ENCODE measurements around the gene KIAA1328. TPM values are rescaled to one million over a fixed set of nuclear protein-coding genes. Genes with fewer than 3 reads are reported as not detected.

The KIAA1328 gene
- total and polyA plus RNA-seq, 9 of the 15 experiments (the other 6 are each of a cell fraction or from before 2014, with no cell fraction given): 4.0 to 8.6 (median 7.4) TPM

DNA sequence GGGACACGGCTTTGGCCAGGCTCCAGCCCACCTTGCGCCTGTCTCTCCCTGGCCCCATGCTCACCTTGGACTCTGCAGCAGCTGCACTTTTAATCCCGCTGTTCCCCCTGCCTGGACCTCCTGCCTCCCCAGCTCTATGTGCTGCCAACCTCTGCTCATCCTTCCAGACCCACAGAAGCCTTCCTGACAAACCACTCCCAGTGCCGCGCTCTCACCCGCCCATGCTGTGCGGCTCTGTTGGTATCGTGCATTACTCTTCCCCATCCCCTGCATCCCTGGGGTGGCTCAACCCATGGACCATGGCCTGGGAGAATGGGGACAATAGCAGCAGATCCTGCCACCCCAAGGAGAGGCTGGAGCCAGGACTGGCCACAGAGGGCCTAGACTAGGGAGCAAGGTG lies 433.1 kb downstream of the KIAA1328 start:
- FAIRE-seq: no peak
- BruUV-seq (replicated peaks): no TSS peak

More for the DNA sequence above, 433.1 kb downstream of the KIAA1328 start:
- in situ Hi-C loops (cut with MboI): no loop called here
- Histone ChIP-seq H2AFZ (ENCODE audit: low read depth, low read length) (no peak overlapping the region), H3K4me3 (no peak overlapping the region), H3K9ac (ENCODE audit: insufficient read depth in 1 of 2, low read depth in 2 of 2, low read length in 2 of 2) (no peak overlapping the region), H3K79me2 (ENCODE audit: control insufficient read depth, insufficient read depth, low read length) (no peaks in the 10 kb centered on the region), H3K27me3 (ENCODE audit: control insufficient read depth in 2 of 2, insufficient read depth in 2 of 2, low read length in 2 of 2) (peaks cover 5 to 10% of the 10 kb centered on the region in 2 experiments; a peak in 2 of 5 replicates), H3K4me2 (ENCODE audit: insufficient read depth, low read length) (no peak overlapping the region), H3K36me3 (ENCODE audit: control insufficient read depth, insufficient read depth, low read length) (no peaks in the 10 kb centered on the region), H3K4me1 (replicated peaks in 1 of 2; ENCODE audit: control insufficient read depth in 2 of 2, insufficient read depth in 2 of 2, low read length in 2 of 2) (peaks cover 0 to 4% of the 10 kb centered on the region in 2 experiments; a peak in 1 of 5 replicates), H4K20me1 (replicated peaks; ENCODE audit: control insufficient read depth, insufficient read depth, low read length) (no peaks in the 10 kb centered on the region), H3K9me3 (replicated peaks; ENCODE audit: control insufficient read depth, insufficient read depth, low read depth, low read length) (no peaks in the 10 kb centered on the region), H3K27ac (ENCODE audit: extremely low read depth, low read depth, low read length) (no peak overlapping the region), H3K9me1 (ENCODE audit: control insufficient read depth, insufficient read depth, low read length) (no peaks in the 10 kb centered on the region)
- CTCF ChIA-PET (ENCODE audit: low intra/inter-chr PET ratio): no interaction called here
- ATAC-seq (no peak), DNase-seq (ENCODE audit: extremely low read depth in 1 of 4, low spot score in 3 of 4) (no peak)
- WGBS (ENCODE audit: insufficient coverage, low coverage, missing lambda C conversion rate): under 1% methylated on average over 8 of the region's 8 CpGs
- POLR2A ChIA-PET: no interaction called here
- TF ChIP-seq ESRRA (IDR thresholded peaks at IDR 0.05; ENCODE audit: borderline replicate concordance, low read depth) (no peak), SMARCB1 (IDR thresholded peaks at IDR 0.05; ENCODE audit: insufficient read length, low read depth) (no peak), GTF2A2 (tag; IDR thresholded peaks at IDR 0.05) (no peak), SRSF1 (IDR thresholded peaks at IDR 0.05; ENCODE audit: low read depth, low read length) (no peak), EZH2 (IDR thresholded peaks at IDR 0.05; ENCODE audit: borderline replicate concordance, low read depth, low read length) (no peak), KDM4B (IDR thresholded peaks at IDR 0.05; ENCODE audit: borderline replicate concordance in 2 of 2, low read depth in 1 of 2) (no peak), HMG20A (CRISPR knock-in tag; conservative IDR thresholded peaks at IDR 0.05) (no peak)
- TF ChIP-seq, protein P1, sequence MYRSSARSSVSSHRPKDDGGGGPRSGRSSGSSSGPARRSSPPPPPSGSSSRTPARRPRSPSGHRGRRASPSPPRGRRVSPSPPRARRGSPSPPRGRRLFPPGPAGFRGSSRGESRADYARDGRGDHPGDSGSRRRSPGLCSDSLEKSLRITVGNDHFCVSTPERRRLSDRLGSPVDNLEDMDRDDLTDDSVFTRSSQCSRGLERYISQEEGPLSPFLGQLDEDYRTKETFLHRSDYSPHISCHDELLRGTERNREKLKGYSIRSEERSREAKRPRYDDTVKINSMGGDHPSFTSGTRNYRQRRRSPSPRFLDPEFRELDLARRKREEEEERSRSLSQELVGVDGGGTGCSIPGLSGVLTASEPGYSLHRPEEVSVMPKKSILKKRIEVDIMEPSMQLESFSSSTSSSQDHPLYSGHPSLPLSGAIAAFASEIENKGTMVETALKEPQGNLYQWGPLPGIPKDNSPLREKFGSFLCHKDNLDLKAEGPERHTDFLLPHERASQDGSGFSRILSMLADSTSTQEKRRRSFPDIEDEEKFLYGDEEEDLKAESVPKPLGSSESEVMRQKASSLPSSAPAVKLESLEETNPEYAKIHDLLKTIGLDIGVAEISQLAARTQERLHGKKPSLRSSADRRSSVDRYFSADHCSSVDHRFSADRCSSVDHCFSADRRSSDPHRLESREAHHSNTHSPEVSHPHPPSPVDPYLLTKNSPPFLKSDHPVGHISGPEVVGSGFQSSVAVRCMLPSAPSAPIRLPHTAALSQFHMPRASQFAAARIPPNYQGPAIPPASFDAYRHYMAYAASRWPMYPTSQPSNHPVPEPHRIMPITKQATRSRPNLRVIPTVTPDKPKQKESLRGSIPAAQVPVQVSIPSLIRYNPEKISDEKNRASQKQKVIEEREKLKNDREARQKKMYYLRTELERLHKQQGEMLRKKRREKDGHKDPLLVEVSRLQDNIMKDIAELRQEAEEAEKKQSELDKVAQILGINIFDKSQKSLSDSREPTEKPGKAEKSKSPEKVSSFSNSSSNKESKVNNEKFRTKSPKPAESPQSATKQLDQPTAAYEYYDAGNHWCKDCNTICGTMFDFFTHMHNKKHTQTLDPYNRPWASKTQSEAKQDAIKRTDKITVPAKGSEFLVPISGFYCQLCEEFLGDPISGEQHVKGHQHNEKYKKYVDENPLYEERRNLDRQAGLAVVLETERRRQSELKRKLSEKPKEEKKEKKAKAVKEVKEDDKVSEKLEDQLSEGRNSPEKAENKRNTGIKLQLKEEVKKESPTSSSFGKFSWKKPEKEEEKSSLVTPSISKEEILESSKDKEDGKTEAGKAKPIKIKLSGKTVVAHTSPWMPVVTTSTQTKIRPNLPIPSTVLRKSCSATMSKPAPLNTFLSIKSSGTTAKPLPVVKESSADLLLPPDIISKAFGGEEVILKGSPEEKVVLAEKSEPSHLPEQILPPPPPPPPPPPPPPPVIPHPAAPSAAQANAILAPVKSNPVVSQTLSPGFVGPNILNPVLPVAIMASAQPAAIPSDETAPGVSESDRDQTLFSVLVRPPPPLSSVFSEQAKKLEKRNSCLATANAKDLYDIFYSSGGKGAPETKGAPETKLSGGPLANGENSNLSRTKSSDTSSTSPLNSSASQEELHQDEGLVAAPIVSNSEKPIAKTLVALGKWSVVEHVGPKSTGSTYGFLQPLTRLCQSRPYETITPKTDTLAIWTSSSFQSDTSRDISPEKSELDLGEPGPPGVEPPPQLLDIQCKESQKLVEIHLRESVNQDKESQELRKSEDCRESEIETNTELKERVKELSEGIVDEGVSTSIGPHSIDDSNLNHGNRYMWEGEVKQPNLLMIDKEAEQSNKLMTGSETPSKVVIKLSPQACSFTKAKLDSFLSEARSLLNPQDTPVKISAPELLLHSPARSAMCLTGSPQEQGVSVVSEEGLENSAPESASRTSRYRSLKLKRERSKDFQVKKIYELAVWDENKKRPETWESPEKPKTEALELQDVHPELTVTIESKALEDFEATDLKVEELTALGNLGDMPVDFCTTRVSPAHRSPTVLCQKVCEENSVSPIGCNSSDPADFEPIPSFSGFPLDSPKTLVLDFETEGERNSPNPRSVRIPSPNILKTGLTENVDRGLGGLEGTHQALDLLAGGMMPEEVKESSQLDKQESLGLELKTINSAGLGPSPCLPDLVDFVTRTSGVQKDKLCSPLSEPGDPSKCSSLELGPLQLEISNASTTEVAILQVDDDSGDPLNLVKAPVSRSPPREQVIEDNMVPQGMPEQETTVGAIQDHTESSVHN (IDR thresholded peaks at IDR 0.05; ENCODE audit: borderline replicate concordance in 1 of 2, low read depth in 1 of 2): no peak
- intact Hi-C loops (cut with micrococcal nuclease): no loop called here

Data from K562 (cell line).